ENCODE results near the gene HECW1. TPM values are rescaled to one million over a fixed set of nuclear protein-coding genes. Genes with fewer than 3 reads are reported as not detected.

The HECW1 gene
- total RNA-seq, 1 experiment from 2014 or later, result 2.7 TPM

DNA sequence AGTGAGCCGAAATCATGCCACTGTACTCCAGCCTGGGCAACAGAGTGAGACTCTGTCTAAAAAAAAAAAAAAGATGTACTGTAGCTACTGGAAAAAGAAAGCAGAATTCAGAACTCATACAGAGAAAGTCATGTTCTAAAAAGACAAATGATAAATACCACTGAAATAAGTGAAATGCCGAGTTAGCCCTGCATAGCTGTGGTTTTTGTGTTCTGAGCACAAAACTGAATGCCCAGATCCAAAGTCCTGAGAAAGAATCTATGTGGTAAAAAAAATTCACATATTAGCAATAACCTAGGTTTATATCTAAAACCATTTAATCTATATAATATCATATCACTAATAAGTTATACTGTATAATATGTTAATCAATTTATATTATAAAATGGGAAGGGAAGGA, 29.3 kb upstream of the HECW1 start:
- CTCF ChIA-PET, result no interaction called here
- DNase-seq, result no peak
- H3K36me3 ChIP-seq (ENCODE audit: low read depth), result no peaks in the 10 kb centered on the region
- intact Hi-C loops (cut with micrococcal nuclease; ENCODE audit: unreplicated experiment), result no loop called here
- POLR2A ChIA-PET (ENCODE audit: unreplicated experiment), result no interaction called here
- no peak overlapping the region for H3K27ac ChIP-seq
- no TSS peak for BruUV-seq (replicated peaks)
- no peaks in the 10 kb centered on the region for H3F3A ChIP-seq (ENCODE audit: insufficient read depth, low read depth)
- H2AFZ ChIP-seq, result no peak overlapping the region
- no peaks in the 10 kb centered on the region for H3K9me2 ChIP-seq (ENCODE audit: insufficient read depth)
- H3K27me3 ChIP-seq (ENCODE audit: insufficient read depth, low read depth), result peaks cover 24% of the 10 kb centered on the region; the same call in 1 of the 2 replicates
- no peaks in the 10 kb centered on the region for H3K4me1 ChIP-seq (replicated peaks; ENCODE audit: insufficient read depth)
- no peak for TF ChIP-seq EZH2 (IDR thresholded peaks at IDR 0.05; ENCODE audit: low read depth)
- TF ChIP-seq, protein P1, sequence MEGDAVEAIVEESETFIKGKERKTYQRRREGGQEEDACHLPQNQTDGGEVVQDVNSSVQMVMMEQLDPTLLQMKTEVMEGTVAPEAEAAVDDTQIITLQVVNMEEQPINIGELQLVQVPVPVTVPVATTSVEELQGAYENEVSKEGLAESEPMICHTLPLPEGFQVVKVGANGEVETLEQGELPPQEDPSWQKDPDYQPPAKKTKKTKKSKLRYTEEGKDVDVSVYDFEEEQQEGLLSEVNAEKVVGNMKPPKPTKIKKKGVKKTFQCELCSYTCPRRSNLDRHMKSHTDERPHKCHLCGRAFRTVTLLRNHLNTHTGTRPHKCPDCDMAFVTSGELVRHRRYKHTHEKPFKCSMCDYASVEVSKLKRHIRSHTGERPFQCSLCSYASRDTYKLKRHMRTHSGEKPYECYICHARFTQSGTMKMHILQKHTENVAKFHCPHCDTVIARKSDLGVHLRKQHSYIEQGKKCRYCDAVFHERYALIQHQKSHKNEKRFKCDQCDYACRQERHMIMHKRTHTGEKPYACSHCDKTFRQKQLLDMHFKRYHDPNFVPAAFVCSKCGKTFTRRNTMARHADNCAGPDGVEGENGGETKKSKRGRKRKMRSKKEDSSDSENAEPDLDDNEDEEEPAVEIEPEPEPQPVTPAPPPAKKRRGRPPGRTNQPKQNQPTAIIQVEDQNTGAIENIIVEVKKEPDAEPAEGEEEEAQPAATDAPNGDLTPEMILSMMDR (conservative IDR thresholded peaks at IDR 0.05), result no peak
- no peak overlapping the region for H3K4me3 ChIP-seq
- H4K20me1 ChIP-seq (ENCODE audit: insufficient read depth), result no peaks in the 10 kb centered on the region
- H3K9me3 ChIP-seq (ENCODE audit: insufficient read depth, low read depth), result no peaks in the 10 kb centered on the region
- no peak overlapping the region for H3K4me2 ChIP-seq
- H3K79me2 ChIP-seq (ENCODE audit: low read depth), result no peaks in the 10 kb centered on the region

DNA sequence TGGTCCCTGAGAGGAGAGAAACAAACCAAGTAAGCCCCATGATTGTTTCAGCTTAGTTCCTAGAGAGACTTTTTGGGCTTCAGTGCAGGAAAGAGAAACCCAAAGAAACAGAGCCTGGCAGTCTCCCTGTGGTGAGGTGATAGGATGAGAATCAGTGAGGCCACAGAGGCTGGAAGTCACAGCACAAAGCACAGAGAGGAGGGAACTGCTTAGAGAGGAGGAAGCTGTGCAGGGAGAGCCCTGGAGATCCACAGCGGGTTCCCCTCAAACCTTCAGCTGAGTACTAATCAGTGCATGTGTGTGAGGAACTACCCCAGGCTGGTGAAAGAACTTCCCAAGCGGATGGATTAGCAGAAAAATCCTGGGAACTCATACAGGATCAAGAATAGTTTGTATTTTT, 27.4 kb upstream of the HECW1 start:
- CTCF ChIA-PET, result no interaction called here

DNA sequence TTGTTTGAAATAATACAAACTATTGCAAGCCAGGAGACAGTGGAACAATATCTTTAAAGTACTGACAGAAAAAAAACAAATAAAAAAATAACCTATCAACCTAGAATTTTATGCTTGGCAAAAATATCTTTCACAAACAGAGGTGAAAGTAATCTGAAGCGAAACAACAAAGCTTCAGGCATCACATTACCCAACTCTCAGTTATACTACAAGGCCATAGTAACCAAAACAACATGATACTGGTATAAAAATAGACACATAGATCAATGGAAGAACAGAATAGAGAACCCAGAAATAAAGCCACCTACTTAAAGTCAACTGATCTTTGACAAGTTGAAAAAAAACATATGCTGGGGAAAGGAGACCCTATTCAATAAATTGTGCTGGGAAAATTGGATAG, 26.5 kb upstream of the HECW1 start:
- Histone ChIP-seq H3K79me2 (ENCODE audit: low read depth) (no peaks in the 10 kb centered on the region), H3K4me1 (replicated peaks; ENCODE audit: insufficient read depth) (no peaks in the 10 kb centered on the region), H3K4me3 (no peak overlapping the region), H4K20me1 (ENCODE audit: insufficient read depth) (no peaks in the 10 kb centered on the region), H3K27me3 (ENCODE audit: insufficient read depth, low read depth) (peaks cover 24% of the 10 kb centered on the region; the same call in 1 of the 2 replicates), H2AFZ (no peak overlapping the region), H3K27ac (no peak overlapping the region), H3K9me3 (ENCODE audit: insufficient read depth, low read depth) (no peaks in the 10 kb centered on the region), H3K36me3 (ENCODE audit: low read depth) (no peaks in the 10 kb centered on the region), H3K4me2 (no peak overlapping the region), H3F3A (ENCODE audit: insufficient read depth, low read depth) (no peaks in the 10 kb centered on the region), H3K9me2 (ENCODE audit: insufficient read depth) (no peaks in the 10 kb centered on the region)
- DNase-seq, result no peak
- intact Hi-C loops (cut with micrococcal nuclease; ENCODE audit: unreplicated experiment), result no loop called here
- CTCF ChIA-PET, result no interaction called here
- BruUV-seq (replicated peaks), result no TSS peak
- TF ChIP-seq EZH2 (IDR thresholded peaks at IDR 0.05; ENCODE audit: low read depth), result no peak
- TF ChIP-seq, protein P1 (conservative IDR thresholded peaks at IDR 0.05), result no peak
- POLR2A ChIA-PET (ENCODE audit: unreplicated experiment), result no interaction called here

More for the DNA sequence above, 27.4 kb upstream of the HECW1 start:
- BruUV-seq (replicated peaks), result no TSS peak
- Histone ChIP-seq H3K79me2 (ENCODE audit: low read depth) (no peaks in the 10 kb centered on the region), H3K4me3 (no peak overlapping the region), H3K36me3 (ENCODE audit: low read depth) (no peaks in the 10 kb centered on the region), H3K9me2 (ENCODE audit: insufficient read depth) (no peaks in the 10 kb centered on the region), H3K9me3 (ENCODE audit: insufficient read depth, low read depth) (no peaks in the 10 kb centered on the region), H3K4me2 (no peak overlapping the region), H2AFZ (no peak overlapping the region), H3F3A (ENCODE audit: insufficient read depth, low read depth) (no peaks in the 10 kb centered on the region), H3K27me3 (ENCODE audit: insufficient read depth, low read depth) (peaks cover 24% of the 10 kb centered on the region; the same call in 1 of the 2 replicates), H3K4me1 (replicated peaks; ENCODE audit: insufficient read depth) (no peaks in the 10 kb centered on the region), H3K27ac (no peak overlapping the region), H4K20me1 (ENCODE audit: insufficient read depth) (no peaks in the 10 kb centered on the region)
- intact Hi-C loops (cut with micrococcal nuclease; ENCODE audit: unreplicated experiment), result no loop called here
- DNase-seq, result no peak
- TF ChIP-seq, protein P1 (conservative IDR thresholded peaks at IDR 0.05), result no peak
- TF ChIP-seq EZH2 (IDR thresholded peaks at IDR 0.05; ENCODE audit: low read depth), result no peak
- POLR2A ChIA-PET (ENCODE audit: unreplicated experiment), result no interaction called here

Measured in PC-9 (cell line).